HG03039 (cell line): ENCODE data around the gene MRPL36.

Experiments used
- ATAC-seq: cut with Tn5 transposase; IDR thresholded peaks from one replicate; pipeline ENCODE4 v1.9.1; 2021; ENCODE audit warnings: mild to moderate bottlenecking, moderate library complexity; ENCODE audit not compliant: unreplicated experiment

MRPL36 gene

GRCh38 chr5:1765880-1766235, 33.8 kb downstream of the MRPL36 start:
- ATAC-seq: no peak

GRCh38 chr5:1765141-1765879, 34.3 kb downstream of the MRPL36 start:
- ATAC-seq: no peak

GRCh38 chr5:1764606-1764960, 35.1 kb downstream of the MRPL36 start:
- ATAC-seq: no peak

- ATAC-seq: no peak
Measured at GRCh38 chr5:1763960-1764605, 35.6 kb downstream of the MRPL36 start.

- ATAC-seq: no peak
Measured at GRCh38 chr5:1763548-1763911, 36.1 kb downstream of the MRPL36 start.

GRCh38 chr5:1762883-1763547, 36.6 kb downstream of the MRPL36 start:
- ATAC-seq: no peak

- no peak for ATAC-seq
Measured at GRCh38 chr5:1762121-1762882, 37.3 kb downstream of the MRPL36 start.

- ATAC-seq: no peak
Measured at GRCh38 chr5:1761453-1761755, 38.2 kb downstream of the MRPL36 start.

- ATAC-seq: no peak
Measured at GRCh38 chr5:1760656-1761452, 38.8 kb downstream of the MRPL36 start.

- ATAC-seq: no peak
Measured at GRCh38 chr5:1760231-1760630, 39.4 kb downstream of the MRPL36 start.

GRCh38 chr5:1759378-1759970, 40.2 kb downstream of the MRPL36 start:
- ATAC-seq: no peak

- no peak for ATAC-seq
Measured at GRCh38 chr5:1758574-1758973, 41.1 kb downstream of the MRPL36 start.

- ATAC-seq: no peak
Measured at GRCh38 chr5:1757511-1757910, 42.1 kb downstream of the MRPL36 start.

GRCh38 chr5:1756481-1756880, 43.2 kb downstream of the MRPL36 start:
- no peak for ATAC-seq

- ATAC-seq: no peak
Measured at GRCh38 chr5:1755321-1755949, 44.2 kb downstream of the MRPL36 start.

- ATAC-seq: no peak
Measured at GRCh38 chr5:1754531-1755220, 45.0 kb downstream of the MRPL36 start.

- no peak for ATAC-seq
Measured at GRCh38 chr5:1753490-1753889, 46.1 kb downstream of the MRPL36 start.

- no peak for ATAC-seq
Measured at GRCh38 chr5:1752881-1753280, 46.8 kb downstream of the MRPL36 start.
